ENCODE results near the gene HEBP1.

HEBP1 gene

DNA sequence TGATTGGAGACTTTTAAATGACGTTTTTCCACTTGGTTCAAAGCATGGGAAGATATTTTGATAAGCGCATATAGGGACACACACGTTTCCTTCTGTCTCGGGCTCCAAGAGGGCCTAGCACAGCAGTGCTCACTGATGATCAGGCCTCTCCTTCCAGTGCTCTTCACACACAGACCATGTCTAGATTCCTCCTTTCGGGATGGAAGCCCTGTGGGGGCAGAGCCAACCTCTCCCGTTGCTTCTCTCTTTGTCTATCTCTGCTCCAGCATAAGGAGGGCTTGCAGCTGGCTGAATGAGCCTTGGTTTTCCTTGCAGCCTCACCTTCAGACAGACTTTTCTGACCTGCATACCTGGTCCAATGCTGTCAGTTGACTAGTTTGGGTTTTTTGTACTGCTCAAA lies 70.4 kb downstream of the HEBP1 start:
- in situ Hi-C loops (cut with HindIII; ENCODE audit: low pct_unique_long_range_greater_than_20kb, low sequenced_read_pairs), result no loop called here
- no peak for DNase-seq (ENCODE audit: low read depth in 1 of 2, low spot score in 1 of 2)
- TF ChIP-seq JUND (IDR thresholded peaks at IDR 0.05; ENCODE audit: low read depth), result no peak

DNA sequence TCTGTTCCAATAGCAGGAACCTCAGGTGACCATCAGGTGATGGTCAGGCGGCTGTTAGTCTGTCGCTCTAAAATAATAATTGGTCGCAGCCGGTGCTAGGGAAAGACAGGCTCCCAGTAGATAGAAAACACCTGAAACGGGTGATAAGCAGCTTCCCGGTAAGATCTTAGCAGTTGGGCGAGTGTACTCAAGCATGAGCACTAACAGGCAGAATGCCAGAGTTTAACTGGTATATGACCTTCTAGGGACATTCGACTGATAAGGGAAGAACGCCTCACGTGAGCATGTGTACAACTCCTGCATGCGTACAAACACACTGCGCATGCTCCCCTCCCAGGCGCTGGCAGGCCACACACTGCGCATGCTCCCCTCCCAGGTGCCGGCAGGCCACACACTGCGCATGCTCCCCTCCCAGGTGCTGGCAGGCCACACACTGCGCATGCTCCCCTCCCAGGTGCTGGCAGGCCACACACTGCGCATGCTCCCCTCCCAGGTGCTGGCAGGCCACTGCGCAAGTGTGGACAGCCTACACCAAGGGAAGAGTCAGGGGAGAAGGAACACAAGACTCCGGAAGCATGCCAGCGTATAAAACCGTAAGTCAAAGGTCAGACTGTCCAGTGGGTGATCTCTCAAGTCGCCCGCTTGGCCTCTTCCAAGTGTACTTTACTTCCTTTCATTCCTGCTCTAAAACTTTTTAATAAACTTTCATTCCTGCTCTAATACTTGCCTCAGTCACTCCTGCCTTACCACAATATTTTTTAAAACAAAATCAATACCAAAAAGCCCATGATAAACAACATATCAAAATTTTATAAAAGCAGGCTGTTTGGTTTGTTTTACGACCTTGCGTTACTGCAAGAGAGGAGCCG lies 72.6 kb downstream of the HEBP1 start:
- no peak for TF ChIP-seq JUND (IDR thresholded peaks at IDR 0.05; ENCODE audit: low read depth)
- in situ Hi-C loops (cut with HindIII; ENCODE audit: low pct_unique_long_range_greater_than_20kb, low sequenced_read_pairs), result no loop called here
- no peak for DNase-seq (ENCODE audit: low read depth in 1 of 2, low spot score in 1 of 2)

DNA sequence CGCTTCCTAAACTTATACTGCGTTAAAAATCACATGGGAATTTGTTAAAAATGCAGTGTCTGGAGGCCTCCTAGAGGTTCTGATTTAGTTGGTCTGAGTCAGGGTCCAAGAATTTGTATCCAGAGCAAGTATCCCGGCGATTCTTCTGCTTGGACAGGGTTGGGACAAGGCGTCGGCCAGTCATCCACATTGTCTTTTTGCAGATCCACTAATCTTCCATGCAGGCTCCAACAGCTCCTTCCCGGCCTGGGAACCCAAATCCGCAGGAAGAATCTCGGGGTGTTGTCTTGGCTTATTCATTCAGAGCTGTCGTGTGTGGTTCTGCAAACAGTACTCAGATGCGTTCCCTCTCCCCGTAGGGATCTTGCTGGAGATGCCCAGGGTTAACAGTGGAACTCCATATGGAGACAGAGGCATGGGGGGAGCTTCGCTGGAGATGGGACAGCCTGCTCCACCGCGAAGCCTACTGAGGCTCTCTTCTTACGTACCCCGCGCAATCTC lies 73.4 kb downstream of the HEBP1 start:
- in situ Hi-C loops (cut with HindIII; ENCODE audit: low pct_unique_long_range_greater_than_20kb, low sequenced_read_pairs), result no loop called here
- no peak for DNase-seq (ENCODE audit: low read depth in 1 of 2, low spot score in 1 of 2)
- TF ChIP-seq JUND (IDR thresholded peaks at IDR 0.05; ENCODE audit: low read depth), result no peak

DNA sequence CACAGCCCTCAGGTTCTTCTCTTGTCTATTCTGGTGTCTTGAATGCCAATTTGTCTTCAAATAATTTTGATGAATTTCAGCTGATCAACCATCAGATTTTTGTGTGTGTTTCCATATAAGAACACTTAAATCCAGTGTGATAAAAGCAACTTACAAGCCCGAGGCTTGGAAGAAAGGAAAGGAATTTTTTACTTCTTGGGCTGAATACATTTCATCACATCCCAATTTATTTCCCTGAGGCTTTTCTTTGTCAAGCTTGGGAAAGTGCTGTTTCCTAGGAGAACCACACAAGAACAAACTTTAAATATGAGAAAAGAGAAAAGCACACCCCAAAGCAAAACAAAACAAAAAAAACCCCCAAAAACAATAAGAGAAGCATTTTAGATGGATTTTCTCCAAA lies 74.7 kb downstream of the HEBP1 start:
- in situ Hi-C loops (cut with HindIII; ENCODE audit: low pct_unique_long_range_greater_than_20kb, low sequenced_read_pairs), result no loop called here
- no peak for DNase-seq (ENCODE audit: low read depth in 1 of 2, low spot score in 1 of 2)
- no peak for TF ChIP-seq JUND (IDR thresholded peaks at IDR 0.05; ENCODE audit: low read depth)
